Astrocyte (in vitro differentiated cells and primary cell): ENCODE data around the gene GALNT2.

ENCODE experiments used
- EZH2 ChIP-seq: IDR thresholded peaks from 2 replicates; pipeline ENCODE4 v1.6.1; 2012; ENCODE audit warnings: mild to moderate bottlenecking, low read length, inconsistent platforms; ENCODE audit not compliant: insufficient read depth
- TF ChIP-seq, protein P1 (sequence below): IDR thresholded peaks from 2 replicates; pipeline ENCODE4 v1.5.1; 2011; ENCODE audit warnings: low read depth, mild to moderate bottlenecking, inconsistent platforms, low read length, moderate library complexity; ENCODE audit not compliant: insufficient read depth

GRCh38 chr1:230248016-230248888 lies 181.2 kb downstream of the GALNT2 start:
- TF ChIP-seq, protein P1, sequence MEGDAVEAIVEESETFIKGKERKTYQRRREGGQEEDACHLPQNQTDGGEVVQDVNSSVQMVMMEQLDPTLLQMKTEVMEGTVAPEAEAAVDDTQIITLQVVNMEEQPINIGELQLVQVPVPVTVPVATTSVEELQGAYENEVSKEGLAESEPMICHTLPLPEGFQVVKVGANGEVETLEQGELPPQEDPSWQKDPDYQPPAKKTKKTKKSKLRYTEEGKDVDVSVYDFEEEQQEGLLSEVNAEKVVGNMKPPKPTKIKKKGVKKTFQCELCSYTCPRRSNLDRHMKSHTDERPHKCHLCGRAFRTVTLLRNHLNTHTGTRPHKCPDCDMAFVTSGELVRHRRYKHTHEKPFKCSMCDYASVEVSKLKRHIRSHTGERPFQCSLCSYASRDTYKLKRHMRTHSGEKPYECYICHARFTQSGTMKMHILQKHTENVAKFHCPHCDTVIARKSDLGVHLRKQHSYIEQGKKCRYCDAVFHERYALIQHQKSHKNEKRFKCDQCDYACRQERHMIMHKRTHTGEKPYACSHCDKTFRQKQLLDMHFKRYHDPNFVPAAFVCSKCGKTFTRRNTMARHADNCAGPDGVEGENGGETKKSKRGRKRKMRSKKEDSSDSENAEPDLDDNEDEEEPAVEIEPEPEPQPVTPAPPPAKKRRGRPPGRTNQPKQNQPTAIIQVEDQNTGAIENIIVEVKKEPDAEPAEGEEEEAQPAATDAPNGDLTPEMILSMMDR = no peak
- TF ChIP-seq EZH2 = no peak
